NB4 (cell line): ENCODE measurements around the gene CTRB1.

Source experiments
- DNase-seq: peaks from one replicate; pipeline ENCODE4 v3.0.0; 2010; ENCODE audit warnings: low read depth
- H3K4me3 ChIP-seq: one replicate; pipeline ENCODE4 v1.5.1; 2011; ENCODE audit warnings: mild to moderate bottlenecking, low read depth, low read length, moderate library complexity
- CTCF ChIP-seq: IDR thresholded peaks from one replicate; pipeline ENCODE4 v1.5.1; 2012; ENCODE audit warnings: low read depth, low read length
- MAX ChIP-seq: IDR thresholded peaks from 2 replicates; pipeline ENCODE4 v1.6.1; 2011; ENCODE audit warnings: low read depth, low read length
- MYC ChIP-seq: IDR thresholded peaks from 2 replicates; pipeline ENCODE4 v1.6.1; 2011; ENCODE audit warnings: low read depth, low read length
- POLR2A ChIP-seq: IDR thresholded peaks from 2 replicates; pipeline ENCODE4 v1.6.1; 2011; ENCODE audit warnings: mild to moderate bottlenecking; ENCODE audit not compliant: insufficient read length; ENCODE audit errors: extremely low read depth

CTRB1 gene

GRCh38 chr16:75193730-75194444 is 24.9 kb upstream of the CTRB1 start:
- TF ChIP-seq POLR2A (no peak), MAX (no peak), CTCF (no peak), MYC (no peak)
- no peak for DNase-seq
- no peak overlapping the region for H3K4me3 ChIP-seq

GRCh38 chr16:75195811-75196790 is 22.7 kb upstream of the CTRB1 start:
- DNase-seq: peak; percentile 27
- H3K4me3 ChIP-seq: no peak overlapping the region
- TF ChIP-seq MAX (no peak), CTCF (no peak), MYC (no peak), POLR2A (no peak)

GRCh38 chr16:75196836-75197235 is 22.0 kb upstream of the CTRB1 start:
- no peak overlapping the region for H3K4me3 ChIP-seq
- TF ChIP-seq MYC (no peak), MAX (no peak), POLR2A (no peak), CTCF (no peak)
- DNase-seq: no peak

GRCh38 chr16:75197522-75198134 is 21.2 kb upstream of the CTRB1 start:
- no peak overlapping the region for H3K4me3 ChIP-seq
- peak; percentile 39 for DNase-seq
- TF ChIP-seq POLR2A (no peak), MAX (no peak), CTCF (no peak), MYC (no peak)

GRCh38 chr16:75198135-75198600 is 20.6 kb upstream of the CTRB1 start:
- no peak for DNase-seq
- H3K4me3 ChIP-seq: no peak overlapping the region
- TF ChIP-seq MAX (no peak), MYC (no peak), CTCF (no peak), POLR2A (no peak)
